HG03342 (cell line): ENCODE results near the gene TRIM29.

Source experiments
- ATAC-seq: cut with Tn5 transposase; IDR thresholded peaks from one replicate; pipeline ENCODE4 v1.9.1; 2021; ENCODE audit warnings: mild to moderate bottlenecking, moderate library complexity; ENCODE audit not compliant: unreplicated experiment

The TRIM29 gene

DNA sequence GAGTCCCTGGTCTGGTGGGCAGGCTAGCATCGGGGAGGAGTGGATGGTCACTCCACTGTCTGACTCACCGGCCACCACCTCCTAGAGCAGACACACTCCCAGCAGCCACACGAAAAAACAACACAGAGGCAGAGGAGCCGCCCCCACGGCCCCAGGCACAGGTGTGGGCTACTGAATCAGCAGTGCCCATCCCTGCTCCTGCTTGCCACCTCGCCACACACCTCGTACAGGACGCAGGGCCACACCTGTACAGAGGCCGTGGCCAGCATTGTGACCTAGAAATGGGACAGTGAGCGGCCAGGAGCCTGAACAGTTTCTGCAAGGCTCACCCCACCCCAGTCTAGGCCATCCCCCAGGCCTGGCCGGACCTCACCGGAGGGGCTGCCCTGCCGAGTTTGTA, 14.0 kb downstream of the TRIM29 start:
- ATAC-seq, result no peak

- ATAC-seq, result no peak
Observed at GRCh38 chr11:120122924-120123683, 14.8 kb downstream of the TRIM29 start.

DNA sequence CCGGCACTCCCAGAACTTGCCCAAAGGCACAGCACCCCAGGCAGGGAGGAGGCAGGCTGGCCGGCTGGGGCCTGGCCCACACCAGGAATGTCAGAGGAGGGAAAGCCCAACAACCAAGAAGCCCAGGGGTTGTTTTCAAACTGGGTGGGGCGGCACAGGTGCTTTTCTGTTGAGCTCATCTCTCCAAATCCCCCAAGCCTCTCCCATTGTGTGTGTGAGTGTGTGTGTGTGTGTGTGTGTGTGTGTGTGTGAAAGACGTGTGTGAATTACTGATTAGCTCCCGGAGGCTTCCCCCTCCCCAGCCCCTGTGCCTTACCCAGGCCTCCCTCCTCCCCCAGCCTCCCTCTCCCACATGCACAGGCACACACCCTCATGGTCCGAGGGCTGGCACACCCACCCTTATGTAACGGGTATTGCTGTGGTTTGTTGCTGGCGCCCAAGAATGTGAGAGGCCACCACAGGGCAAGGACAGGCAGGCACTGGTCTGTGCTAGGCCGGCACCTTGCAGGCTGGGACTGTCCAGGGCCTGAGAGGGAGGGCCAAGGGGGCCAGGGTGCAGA, 15.9 kb downstream of the TRIM29 start:
- no peak for ATAC-seq

DNA sequence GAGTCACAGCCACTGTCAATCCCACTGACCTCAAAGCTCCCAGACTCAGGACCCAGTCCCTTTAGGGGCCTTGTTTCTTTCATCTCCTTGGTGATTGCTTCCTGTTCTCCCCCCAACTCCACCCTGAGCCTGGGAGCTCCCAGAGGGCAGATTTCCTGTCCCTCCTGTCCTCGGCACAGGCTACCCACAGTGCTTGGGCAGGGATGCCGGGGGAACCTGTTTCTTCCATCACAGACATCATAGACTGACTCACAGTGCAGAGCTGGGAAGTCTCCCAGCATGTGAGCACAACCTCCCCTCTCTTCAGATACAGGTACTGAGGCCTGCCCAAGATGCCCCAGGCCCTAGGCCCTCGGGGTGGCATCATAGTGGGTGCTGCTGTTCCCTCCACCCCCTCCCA, 16.6 kb downstream of the TRIM29 start:
- no peak for ATAC-seq

GRCh38 chr11:120120805-120121335, 17.0 kb downstream of the TRIM29 start:
- no peak for ATAC-seq

DNA sequence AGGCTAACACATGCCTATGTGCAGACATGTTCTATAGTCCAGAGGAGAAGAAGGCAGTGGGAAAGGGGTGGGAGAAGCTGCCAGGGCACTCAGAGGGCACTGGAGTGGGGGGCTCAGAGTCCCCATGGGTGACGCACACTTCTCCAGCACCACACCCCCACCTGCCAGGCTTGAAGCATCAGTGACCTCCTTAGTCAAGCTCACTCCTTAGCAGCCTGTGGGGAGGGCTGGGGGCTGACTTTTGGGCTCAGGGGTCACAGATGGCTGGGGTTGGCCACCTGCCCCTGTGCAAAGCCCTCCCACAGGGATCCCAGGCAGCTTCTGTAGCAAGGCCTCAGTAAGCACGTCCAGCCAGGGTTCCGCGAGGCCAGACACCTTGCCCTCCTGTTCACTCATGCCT, 18.8 kb downstream of the TRIM29 start:
- no peak for ATAC-seq

GRCh38 chr11:120117991-120118390, 19.9 kb downstream of the TRIM29 start:
- ATAC-seq, result no peak

GRCh38 chr11:120116966-120117365, 20.9 kb downstream of the TRIM29 start:
- no peak for ATAC-seq

GRCh38 chr11:120115272-120116000, 22.5 kb downstream of the TRIM29 start:
- no peak for ATAC-seq

DNA sequence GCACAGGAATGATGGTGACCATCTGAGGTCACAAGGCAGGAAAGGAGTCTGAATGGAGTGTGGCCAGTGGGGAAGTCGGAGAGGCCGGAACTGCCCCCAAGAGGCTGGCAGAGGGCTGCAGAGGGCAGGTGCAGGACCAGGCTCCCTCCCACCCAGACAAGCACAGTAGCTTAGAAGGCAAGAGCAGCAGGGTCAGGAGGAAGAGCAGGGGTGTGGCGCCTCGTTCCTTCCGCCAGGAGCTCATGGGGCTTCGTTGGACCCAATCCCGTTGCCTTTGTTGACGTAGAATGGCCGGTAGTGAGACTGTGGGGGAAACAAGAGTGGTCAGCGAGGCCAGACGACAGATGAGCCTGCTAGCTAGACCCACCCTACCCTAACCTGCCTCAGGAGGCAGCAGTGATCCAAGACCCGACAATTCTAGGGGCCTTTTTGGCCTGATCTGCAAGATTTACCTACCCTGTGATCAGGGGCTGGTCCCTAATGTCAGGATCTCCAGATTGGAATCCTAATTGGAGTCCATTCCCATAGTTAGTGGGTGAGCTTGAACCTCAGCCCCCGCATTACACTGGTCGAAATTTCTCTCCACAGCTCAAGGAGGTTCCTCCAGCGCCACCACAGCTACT, 25.6 kb downstream of the TRIM29 start:
- no peak for ATAC-seq

DNA sequence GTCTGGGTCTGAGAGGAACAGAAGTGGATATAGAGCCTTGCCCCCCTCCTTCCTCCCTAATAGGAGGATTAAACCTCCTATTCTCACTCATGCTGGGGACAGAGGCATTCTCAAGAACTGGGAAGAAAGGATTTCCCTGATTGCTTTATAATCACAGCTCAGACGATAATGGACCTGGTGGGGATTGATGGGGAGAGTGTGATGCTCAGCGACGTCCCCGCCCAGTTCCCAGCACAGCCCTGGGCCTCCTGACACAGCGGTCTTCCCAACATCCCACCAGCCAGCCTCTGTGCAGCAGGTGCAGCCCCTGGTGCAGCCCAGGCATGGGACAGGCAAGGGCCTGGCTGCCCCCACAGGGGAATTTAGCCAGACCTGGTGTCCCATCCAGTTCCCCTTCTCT, 28.4 kb downstream of the TRIM29 start:
- no peak for ATAC-seq

DNA sequence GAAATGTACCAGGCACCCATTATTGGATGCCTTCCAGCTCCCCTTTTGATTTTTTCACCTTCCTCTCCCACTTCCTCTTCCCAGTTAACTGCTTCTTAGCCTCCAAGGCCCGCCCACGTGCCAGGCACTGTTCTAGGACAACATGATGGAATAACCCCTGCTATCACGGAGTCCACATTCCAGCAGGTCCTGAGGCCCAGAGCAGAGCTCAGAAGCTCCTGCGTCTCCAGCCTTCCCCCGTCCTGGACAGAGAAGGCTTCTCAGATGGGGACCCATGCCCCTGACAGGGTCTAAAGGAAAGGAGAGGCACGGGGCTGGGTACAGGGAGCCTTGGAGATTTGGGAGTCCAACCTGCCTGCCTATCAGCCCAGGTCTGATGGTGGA, 29.1 kb downstream of the TRIM29 start:
- ATAC-seq, result no peak

GRCh38 chr11:120108154-120108784, 29.6 kb downstream of the TRIM29 start:
- ATAC-seq, result peak; percentile 61

DNA sequence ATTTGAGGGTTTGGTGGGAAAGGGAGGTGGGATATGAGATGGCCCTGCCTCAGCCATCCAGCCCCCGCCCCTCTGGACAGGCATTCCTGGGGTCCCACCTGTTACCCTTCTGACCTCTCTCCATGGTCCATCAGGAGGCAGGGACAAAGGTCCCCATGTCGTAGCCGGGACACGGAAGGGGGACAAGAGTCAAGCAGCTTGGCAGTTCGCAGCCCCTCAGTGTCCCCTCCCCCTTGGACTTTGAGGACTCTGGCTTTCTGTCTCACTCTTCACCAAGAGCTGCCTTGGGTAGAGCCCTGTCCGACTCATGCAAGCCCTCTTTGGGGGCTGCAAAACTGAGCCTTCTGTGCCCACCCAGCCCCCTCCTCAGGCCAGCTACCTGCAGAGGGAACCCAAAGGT, 30.2 kb downstream of the TRIM29 start:
- ATAC-seq, result no peak

DNA sequence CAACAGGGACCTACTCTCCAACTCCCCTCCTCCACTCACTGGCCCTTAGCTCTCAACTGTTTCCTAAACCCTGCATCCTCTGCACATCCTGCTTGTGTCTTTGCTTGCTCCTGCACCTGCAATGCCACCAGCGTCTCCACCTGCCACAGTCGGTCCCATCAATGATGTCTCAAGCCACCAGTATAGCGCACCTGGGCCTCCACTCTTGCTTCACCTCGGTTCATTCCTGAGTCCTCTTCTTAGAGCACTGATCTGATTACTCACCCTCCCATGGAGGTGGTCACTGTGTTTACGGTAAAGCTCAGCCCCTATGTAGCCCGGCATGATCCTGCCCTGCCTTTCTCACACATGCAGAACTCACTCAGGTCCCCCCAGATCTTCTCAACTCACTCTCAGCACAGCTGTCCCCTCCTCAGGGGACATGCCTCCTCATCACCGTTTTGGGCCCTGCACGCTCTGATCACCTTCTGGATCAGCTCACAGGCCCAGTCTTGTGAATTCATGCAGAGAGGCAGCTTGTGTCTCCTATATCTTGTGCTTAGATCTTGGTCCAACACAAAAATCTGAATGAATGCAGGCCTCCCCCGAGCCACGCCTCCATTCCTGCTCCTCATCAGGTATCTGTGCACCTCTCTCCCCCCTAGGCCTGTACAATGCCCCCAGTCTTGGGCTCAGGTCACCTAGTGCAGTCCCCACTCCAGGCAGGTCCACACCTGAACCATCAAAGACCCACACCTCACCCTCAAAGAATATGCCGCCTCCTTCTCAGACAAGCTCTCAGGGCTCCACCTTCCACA, 31.4 kb downstream of the TRIM29 start:
- no peak for ATAC-seq

GRCh38 chr11:120105576-120105975, 32.3 kb downstream of the TRIM29 start:
- no peak for ATAC-seq

GRCh38 chr11:120104041-120104565, 33.8 kb downstream of the TRIM29 start:
- no peak for ATAC-seq

- no peak for ATAC-seq
Observed at GRCh38 chr11:120102864-120103122, 35.1 kb downstream of the TRIM29 start.

GRCh38 chr11:120102050-120102863, 35.7 kb downstream of the TRIM29 start:
- ATAC-seq, result no peak
